GM18861 (cell line): Measurements from ENCODE around the gene SETMAR.
"Not testable (repeated sequence)": the region's sequence is repeated elsewhere in the genome, so short reads cannot be mapped to it uniquely, and the experiment has no call there.

Source experiments
- ATAC-seq: cut with Tn5 transposase; IDR thresholded peaks from one replicate; pipeline ENCODE4 v1.9.1; 2021; ENCODE audit not compliant: unreplicated experiment

SETMAR gene

GRCh38 chr3:4303187-4304123, at the start of gene SETMAR:
TSS of gene SETMAR (plus strand) at chr3:4303369. CDS start at chr3:4303371, 2 bp downstream.
- peak; percentile 91 for ATAC-seq

GRCh38 chr3:4261406-4261805, 41.8 kb upstream of the SETMAR start:
- no peak for ATAC-seq

GRCh38 chr3:4264040-4264439, 39.1 kb upstream of the SETMAR start:
- no peak for ATAC-seq

- ATAC-seq: peak; percentile 82
Measured at GRCh38 chr3:4270720-4271119, 32.4 kb upstream of the SETMAR start.

GRCh38 chr3:4271834-4272233, 31.3 kb upstream of the SETMAR start:
- no peak for ATAC-seq

DNA sequence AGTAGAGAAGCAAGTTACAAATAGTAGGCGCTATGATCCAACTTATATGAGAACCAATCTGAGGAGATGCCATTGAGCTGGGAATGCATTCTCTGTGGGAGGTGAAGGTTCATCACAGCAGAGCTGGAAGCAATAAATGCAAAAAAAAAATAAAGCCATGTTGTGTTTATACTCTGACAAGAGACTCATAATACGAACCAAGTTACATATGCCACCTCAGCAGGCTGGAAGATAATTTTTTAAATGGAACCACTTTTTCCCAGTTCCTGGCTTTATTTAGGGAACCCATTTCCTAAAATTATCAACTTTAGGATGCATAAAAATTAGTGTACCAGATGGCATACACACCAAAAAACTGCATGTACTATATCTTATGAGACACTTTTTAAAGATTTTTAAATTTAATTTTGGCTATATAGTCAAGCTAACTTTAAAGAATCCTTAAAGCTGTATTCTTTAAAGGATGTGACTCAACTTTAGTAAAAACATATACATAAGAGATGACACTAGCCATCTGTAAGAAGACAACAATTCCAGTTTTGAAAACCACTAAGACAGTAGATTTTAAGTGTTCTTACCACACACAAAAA, 23.6 kb upstream of the SETMAR start:
- no peak for ATAC-seq

DNA sequence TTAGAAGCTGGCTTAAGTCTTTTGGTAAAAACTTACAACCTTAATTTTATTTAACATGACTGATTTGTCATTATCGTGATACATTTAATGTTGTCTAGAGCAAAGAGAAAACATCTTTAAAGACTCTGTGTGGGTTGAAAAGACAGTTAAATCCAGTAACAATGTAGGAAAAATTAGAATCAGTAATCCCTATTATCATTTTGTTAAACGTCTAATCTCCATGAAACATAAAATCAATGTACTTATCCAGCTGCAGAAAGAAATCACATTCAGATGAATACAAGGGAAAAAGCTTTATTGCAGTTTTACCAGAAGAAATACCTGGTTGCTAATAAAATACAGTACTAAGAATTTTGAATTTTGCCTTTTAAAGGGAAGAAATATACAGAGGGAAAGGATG, 21.2 kb upstream of the SETMAR start:
- no peak for ATAC-seq

GRCh38 chr3:4284865-4285264, 18.3 kb upstream of the SETMAR start:
- no peak for ATAC-seq

- no peak for ATAC-seq
Measured at GRCh38 chr3:4289044-4289443, 14.1 kb upstream of the SETMAR start.

DNA sequence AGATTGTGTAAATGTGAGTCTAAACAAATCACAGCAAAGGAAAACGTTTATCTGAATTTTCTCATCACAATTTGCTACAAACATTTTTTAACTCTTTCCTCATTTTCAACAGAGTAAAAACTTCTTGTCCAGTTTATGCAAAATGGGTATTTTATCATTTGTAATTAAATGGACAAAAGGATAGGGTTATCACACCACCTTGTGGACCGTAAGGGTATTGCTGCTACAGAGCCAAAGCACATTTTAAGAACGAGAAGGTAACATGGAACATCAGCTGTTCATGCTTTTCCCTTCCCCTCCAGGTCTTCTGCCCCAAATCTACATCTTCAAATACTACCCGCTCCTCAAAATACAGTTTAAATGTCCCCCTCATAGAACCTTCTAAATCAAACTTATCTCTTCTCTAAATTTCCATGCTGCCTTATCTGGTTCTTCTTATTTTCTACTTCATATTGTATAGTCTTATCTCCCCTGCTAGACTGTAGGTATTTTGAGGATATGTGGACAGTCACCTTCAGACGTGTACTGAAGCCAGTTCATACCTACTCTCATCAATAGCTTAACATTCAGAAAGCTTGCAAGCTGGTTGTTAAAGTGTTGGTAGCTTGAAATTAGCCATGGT, 12.8 kb upstream of the SETMAR start:
- ATAC-seq: peak; percentile 78

- ATAC-seq: no peak
Measured at GRCh38 chr3:4292301-4292700, 10.9 kb upstream of the SETMAR start.

DNA sequence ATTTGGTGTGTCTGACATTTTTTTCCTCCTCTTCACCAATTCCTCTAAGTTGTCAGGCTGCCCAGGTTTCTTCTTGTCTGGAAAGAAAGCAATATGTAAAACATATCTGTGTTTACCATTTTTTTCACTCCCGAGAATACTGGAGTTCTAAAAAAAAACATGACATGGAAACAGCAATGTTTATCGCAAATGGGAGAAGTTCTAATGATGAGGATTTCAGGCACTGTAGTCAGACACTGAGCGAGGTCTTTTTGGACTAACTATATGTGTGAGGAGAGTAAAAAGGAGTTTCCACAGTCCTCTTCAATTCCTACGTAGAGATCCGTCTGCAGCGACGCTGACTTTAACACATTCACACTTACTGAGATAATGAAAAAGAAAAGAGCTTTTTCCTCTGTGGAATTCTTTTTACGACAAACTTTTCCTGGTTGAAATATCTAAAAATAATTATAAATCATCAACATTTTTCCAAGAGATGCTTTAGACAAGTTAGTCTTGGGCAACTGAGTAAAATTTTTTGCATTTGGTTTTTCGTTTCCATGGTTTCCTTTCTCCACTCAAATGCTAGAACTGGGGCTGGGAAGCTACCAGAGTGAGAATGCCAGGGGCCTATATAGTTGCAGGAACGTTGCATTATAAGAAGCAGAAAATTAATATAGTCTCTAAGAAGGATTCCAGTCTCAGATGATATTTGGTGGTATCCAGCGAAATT, 8.4 kb upstream of the SETMAR start:
- no peak for ATAC-seq

- ATAC-seq: not testable (repeated sequence)
Measured at GRCh38 chr3:4296454-4296853, 6.7 kb upstream of the SETMAR start.

DNA sequence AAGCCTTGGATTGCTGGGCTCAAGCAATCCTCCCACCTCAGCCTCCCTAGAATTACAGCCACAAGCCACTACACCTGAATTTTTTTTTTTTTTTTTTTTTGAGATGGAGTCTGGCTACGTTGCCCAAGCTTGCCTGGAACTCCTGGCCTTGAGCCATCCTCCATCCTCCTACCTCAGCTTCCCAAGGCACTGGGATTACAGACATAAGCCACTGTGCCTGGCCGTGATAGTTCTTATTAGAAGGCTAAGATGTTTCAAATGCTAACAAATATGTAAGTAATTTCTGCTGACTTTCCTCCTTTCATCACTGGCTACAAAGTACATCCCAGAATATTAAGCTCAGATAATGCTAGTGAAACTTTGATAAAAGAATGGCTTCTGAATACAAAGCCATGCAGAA, 5.7 kb upstream of the SETMAR start:
- no peak for ATAC-seq

DNA sequence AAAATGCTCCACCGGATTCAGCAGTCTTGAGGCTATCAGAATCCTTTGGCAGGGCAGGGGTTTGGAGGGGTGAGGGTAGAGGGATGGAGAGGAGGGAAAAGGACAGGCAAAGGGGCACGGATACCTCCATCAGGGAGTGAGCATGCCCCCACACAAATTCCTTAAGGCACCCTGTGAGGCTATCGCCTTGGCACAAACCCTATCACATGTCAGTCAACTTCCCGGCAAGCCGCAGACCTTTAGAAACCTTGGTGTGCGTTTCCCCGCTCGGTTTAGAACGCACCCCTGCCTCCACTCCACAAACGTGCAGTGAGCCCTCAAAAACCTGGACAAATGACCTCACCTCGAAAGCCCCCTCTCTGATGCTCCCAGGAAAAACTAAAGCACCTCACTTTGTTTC, 422 bp upstream of the SETMAR start:
- no peak for ATAC-seq

- ATAC-seq: not testable (repeated sequence)
Measured at GRCh38 chr3:4305210-4305609, 2.0 kb downstream of the SETMAR start.

- no peak for ATAC-seq
Measured at GRCh38 chr3:4306091-4306490, 2.9 kb downstream of the SETMAR start.

GRCh38 chr3:4306860-4307259, 3.7 kb downstream of the SETMAR start:
- ATAC-seq: no peak

DNA sequence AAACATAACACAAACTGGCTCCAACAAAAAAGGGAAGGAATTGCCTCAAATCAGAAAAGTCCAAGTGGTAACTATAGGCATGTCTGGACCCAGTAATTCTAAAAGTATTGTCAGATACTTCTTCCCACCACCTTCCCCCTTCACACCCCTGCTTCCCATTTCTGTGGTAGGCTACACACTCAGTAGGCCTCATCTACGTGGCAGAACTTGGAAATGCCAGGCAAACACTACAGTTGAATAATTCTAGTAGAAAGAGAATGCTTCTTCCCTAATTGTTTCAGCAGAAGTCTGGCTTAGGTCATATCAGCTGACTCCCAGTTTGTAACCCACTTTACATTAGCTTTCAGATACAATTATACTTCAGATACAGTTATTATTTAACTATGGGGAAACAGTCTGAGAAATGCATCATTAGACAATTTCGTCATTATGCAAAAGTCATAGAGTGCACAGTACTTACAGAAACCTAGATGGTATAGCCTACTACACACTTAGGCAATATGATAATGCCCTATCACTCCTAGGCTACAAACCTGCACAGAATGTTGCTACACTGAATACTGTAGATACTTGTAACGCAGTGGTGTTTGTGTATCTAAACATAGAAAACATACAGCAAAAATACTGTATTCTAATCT, 6.4 kb downstream of the SETMAR start:
- ATAC-seq: no peak

GRCh38 chr3:4310971-4311370, 7.8 kb downstream of the SETMAR start:
- ATAC-seq: no peak

DNA sequence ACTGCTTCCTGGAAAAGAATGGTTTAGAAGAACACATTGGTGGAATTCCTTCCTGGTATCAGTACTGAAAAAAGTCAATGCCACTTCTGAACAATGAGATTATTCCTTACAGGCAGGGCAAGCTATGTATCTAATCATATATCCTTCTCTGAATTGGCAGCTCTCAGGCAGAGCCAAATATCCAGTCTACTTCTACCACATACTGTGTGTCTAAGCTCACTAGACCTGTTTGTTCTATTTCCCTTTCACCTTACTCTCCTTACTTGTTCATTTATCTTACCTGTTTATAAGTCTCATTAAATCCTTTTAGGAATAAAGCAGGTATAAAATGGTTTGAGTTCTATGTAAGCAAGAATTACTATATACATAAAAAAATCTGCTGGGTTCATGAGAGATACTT, 8.3 kb downstream of the SETMAR start:
- ATAC-seq: no peak
